BJ (cell line): Measurements from ENCODE around the gene DPP6. TPM values are rescaled to one million over a fixed set of nuclear protein-coding genes. Genes with fewer than 3 reads are reported as not detected.

Source experiments
- CTCF ChIA-PET: fragments of 350-600 bp; formaldehyde crosslinking; extraction: SDS; loops from one replicate; lab custom pipeline; 2021; ENCODE audit warnings: antibody characterized with exemption, inconsistent platforms; lab: Yijun Ruan, JAX
- POLR2A ChIA-PET: fragments of 300-600 bp; sonication (Branson Sonifier 250); formaldehyde crosslinking; extraction: SDS; loops from one replicate; lab custom pipeline; 2021; ENCODE audit warnings: antibody characterized with exemption; lab: Charles Lee
- DNase-seq: peaks from one replicate; pipeline ENCODE4 v3.0.0-alpha.2; 2011; ENCODE audit warnings: low read depth
- H3K27me3 ChIP-seq: 2 replicates; pipeline ENCODE4 v1.6.0; 2011; ENCODE audit warnings: low read length; ENCODE audit not compliant: control insufficient read depth, insufficient read depth
- H3K36me3 ChIP-seq: 2 replicates; pipeline ENCODE4 v1.5.1; 2011; ENCODE audit warnings: low read length; ENCODE audit not compliant: control insufficient read depth, insufficient read depth
- H3K4me3 ChIP-seq: 2 replicates; pipeline ENCODE4 v1.5.1; 2011; ENCODE audit warnings: low read depth, mild to moderate bottlenecking, control low read depth, low read length
- polyA plus RNA-seq: library from polyadenylated mRNA; depleted of rRNA; stranded (reverse); fragments of >200 nt; gene quantifications from 2 replicates; pipeline ENCODE4 v1.2.3, GENCODE V29; 2011
- TF ChIP-seq, protein P1 (sequence below): IDR thresholded peaks from 2 replicates; pipeline ENCODE4 v1.5.1; 2011; ENCODE audit warnings: low read depth, mild to moderate bottlenecking, control low read depth, inconsistent platforms, low read length, moderate library complexity; ENCODE audit not compliant: insufficient read depth

Gene DPP6
- polyA plus RNA-seq, 1 experiment = not detected

DNA sequence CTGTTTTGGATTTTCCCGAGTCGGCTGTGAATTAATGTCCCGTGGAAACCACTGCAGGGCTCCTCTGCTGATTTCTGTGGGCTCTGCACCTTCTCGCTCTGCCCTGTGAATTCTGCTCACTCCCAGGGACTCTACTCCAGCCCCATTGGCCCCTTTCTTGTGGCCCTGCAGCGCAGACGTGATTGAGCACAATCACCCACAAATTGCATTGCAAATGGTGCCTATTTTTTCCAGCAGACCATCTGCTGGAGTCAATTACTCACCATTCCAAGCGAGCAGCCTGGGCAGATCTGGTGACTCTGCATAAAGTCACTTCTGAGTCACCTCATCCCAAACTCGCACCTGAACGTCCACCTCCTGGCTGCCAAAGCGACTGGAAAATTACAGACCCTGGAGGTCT lies 714.9 kb downstream of the DPP6 start:
- TF ChIP-seq, protein P1, sequence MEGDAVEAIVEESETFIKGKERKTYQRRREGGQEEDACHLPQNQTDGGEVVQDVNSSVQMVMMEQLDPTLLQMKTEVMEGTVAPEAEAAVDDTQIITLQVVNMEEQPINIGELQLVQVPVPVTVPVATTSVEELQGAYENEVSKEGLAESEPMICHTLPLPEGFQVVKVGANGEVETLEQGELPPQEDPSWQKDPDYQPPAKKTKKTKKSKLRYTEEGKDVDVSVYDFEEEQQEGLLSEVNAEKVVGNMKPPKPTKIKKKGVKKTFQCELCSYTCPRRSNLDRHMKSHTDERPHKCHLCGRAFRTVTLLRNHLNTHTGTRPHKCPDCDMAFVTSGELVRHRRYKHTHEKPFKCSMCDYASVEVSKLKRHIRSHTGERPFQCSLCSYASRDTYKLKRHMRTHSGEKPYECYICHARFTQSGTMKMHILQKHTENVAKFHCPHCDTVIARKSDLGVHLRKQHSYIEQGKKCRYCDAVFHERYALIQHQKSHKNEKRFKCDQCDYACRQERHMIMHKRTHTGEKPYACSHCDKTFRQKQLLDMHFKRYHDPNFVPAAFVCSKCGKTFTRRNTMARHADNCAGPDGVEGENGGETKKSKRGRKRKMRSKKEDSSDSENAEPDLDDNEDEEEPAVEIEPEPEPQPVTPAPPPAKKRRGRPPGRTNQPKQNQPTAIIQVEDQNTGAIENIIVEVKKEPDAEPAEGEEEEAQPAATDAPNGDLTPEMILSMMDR = no peak
- ChIA-PET POLR2A (no interaction called here), CTCF (interaction anchor here (0.7 kb wide), 1 partner anchor 714 kb away, joined by 3 read pairs; no protein-coding TSS in a partner anchor)
- no peak overlapping the region for H3K4me3 ChIP-seq
- H3K27me3 ChIP-seq = no peaks in the 10 kb centered on the region
- no peaks in the 10 kb centered on the region for H3K36me3 ChIP-seq
- DNase-seq = no peak

- ChIA-PET POLR2A (no interaction called here), CTCF (interaction anchor here (0.7 kb wide), 1 partner anchor 713 kb away, joined by 3 read pairs; no protein-coding TSS in a partner anchor)
- H3K36me3 ChIP-seq = no peaks in the 10 kb centered on the region
- DNase-seq = no peak
- no peak overlapping the region for H3K4me3 ChIP-seq
- H3K27me3 ChIP-seq = no peaks in the 10 kb centered on the region
- TF ChIP-seq, protein P1 = no peak
These were observed 715.7 kb downstream of the DPP6 start for GRCh38 chr7:154767821-154768415.

- Histone ChIP-seq H3K36me3 (no peaks in the 10 kb centered on the region), H3K4me3 (no peak overlapping the region), H3K27me3 (no peaks in the 10 kb centered on the region)
- ChIA-PET CTCF (no interaction called here), POLR2A (no interaction called here)
- no peak for DNase-seq
- TF ChIP-seq, protein P1 = no peak
These were observed 716.8 kb downstream of the DPP6 start for GRCh38 chr7:154769001-154769400.

DNA sequence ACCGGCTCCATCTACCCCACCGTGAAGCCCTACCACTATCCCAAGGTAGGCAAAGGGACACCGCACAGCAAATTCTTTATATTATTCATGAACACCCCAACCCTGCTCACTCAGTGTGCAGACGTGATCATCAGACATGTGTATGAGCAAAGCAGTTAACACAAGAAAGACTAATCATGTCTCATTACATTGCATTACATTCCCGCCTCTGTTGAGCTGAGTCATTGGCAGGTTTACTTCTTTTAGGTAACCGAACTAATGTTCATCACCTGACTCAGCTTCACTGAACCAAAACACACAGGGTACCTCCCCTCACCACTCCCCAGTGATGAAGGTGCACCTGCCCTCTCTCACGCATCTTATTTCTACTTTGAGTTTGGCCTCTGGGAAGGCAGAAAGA lies 717.3 kb downstream of the DPP6 start:
- ChIA-PET POLR2A (no interaction called here), CTCF (no interaction called here)
- Histone ChIP-seq H3K27me3 (no peaks in the 10 kb centered on the region), H3K36me3 (no peaks in the 10 kb centered on the region), H3K4me3 (no peak overlapping the region)
- no peak for DNase-seq
- TF ChIP-seq, protein P1 = no peak

GRCh38 chr7:154770361-154770760 lies 718.2 kb downstream of the DPP6 start:
- POLR2A ChIA-PET = no interaction called here
- Histone ChIP-seq H3K4me3 (no peak overlapping the region), H3K36me3 (no peaks in the 10 kb centered on the region), H3K27me3 (no peaks in the 10 kb centered on the region)
- no peak for DNase-seq
- CTCF ChIA-PET = no interaction called here
- TF ChIP-seq, protein P1 = no peak
